ENCODE data around the gene PTPRS. TPM values are rescaled to one million over a fixed set of nuclear protein-coding genes. Genes with fewer than 3 reads are reported as not detected.
A peak's percentile ranks its signal among the peaks of the same experiment; 100 is the strongest.

PTPRS gene
- polyA plus RNA-seq (2012; ENCODE audit: insufficient read length, low read depth), result 47.3 TPM

DNA sequence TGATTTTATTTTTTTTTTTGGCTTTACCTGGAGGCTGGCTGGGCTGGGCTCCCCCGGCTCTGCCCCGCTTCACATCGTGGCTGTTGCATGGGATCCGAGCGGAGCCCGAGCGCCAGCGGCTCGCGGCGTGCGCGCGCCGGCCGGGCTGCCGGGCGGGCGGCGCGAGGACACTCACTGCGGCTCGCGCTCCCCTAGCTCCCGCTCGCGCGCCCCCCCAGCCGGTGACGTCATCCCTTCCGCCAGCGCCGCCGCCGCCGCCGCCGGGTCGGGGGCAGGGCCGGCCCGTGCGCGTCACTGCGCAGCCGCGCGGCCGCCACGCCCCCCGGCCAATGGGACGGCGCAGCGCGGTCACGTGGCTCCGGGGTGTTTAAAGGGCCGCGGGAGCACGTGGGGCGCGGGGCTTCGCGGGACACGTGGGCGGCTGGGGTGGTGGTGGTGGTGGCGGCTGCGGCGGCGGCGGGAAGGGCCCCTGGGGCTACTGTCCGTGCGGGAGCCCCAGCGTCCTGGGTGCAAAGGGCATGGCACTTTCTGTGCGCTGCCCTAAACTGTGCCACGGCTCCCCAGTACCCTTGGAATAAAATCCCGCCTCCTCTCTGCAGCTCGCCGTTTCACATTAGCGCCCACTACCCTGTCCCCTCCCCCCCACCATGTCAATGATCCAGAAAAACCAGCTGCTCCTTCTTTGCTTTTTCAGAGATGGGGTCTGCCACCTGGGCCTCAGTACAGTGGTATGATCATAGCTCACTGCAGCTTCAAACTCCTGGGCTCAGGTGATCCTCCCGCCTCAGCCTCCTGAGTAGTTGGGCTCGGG lies at the start of gene PTPRS:
TSS of gene PTPRS (minus strand) at position 176 of the 811 bp plus-strand sequence. CDS start 54,672 bp downstream, outside the sequence.
- TF ChIP-seq, protein P1, sequence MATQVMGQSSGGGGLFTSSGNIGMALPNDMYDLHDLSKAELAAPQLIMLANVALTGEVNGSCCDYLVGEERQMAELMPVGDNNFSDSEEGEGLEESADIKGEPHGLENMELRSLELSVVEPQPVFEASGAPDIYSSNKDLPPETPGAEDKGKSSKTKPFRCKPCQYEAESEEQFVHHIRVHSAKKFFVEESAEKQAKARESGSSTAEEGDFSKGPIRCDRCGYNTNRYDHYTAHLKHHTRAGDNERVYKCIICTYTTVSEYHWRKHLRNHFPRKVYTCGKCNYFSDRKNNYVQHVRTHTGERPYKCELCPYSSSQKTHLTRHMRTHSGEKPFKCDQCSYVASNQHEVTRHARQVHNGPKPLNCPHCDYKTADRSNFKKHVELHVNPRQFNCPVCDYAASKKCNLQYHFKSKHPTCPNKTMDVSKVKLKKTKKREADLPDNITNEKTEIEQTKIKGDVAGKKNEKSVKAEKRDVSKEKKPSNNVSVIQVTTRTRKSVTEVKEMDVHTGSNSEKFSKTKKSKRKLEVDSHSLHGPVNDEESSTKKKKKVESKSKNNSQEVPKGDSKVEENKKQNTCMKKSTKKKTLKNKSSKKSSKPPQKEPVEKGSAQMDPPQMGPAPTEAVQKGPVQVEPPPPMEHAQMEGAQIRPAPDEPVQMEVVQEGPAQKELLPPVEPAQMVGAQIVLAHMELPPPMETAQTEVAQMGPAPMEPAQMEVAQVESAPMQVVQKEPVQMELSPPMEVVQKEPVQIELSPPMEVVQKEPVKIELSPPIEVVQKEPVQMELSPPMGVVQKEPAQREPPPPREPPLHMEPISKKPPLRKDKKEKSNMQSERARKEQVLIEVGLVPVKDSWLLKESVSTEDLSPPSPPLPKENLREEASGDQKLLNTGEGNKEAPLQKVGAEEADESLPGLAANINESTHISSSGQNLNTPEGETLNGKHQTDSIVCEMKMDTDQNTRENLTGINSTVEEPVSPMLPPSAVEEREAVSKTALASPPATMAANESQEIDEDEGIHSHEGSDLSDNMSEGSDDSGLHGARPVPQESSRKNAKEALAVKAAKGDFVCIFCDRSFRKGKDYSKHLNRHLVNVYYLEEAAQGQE (IDR thresholded peaks at IDR 0.05; ENCODE audit: insufficient read depth in 1 of 2, low read depth in 2 of 2, low read length in 2 of 2), result no peak
- TF ChIP-seq TAF1 (IDR thresholded peaks at IDR 0.05; ENCODE audit: borderline replicate concordance, insufficient read depth, low read length) (no peak), SIN3A (IDR thresholded peaks at IDR 0.05; ENCODE audit: borderline replicate concordance, insufficient read depth, low read length) (peak; percentile 98; the same call in 1 of the 2 replicates), FOXP2 (optimal IDR thresholded peaks at IDR 0.05; ENCODE audit: borderline replicate concordance, extremely low read depth, extremely low read length, insufficient read depth) (no peak), POLR2AphosphoS5 (IDR thresholded peaks at IDR 0.05; ENCODE audit: low read depth, low read length) (no peak)

DNA sequence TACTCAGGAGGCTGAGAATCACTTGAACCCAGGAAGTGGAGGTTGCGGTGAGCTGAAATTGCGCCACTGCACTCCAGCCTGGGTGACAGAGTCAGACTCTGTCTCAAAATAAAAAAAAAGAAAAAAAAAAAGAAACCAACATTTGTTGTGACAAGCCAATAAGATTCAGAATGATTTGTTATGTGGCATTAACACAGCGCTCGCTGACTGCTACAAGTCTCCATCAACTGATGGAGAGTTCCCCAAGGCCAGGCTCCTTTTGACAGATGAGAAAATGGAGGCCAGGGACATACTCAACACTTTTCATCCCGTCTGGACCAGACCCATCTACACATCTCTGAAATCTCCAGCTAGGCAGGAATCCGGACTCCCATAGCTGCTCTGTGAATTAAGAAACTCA lies 48.7 kb upstream of the PTPRS start:
- TF ChIP-seq, protein P1 (IDR thresholded peaks at IDR 0.05; ENCODE audit: insufficient read depth in 1 of 2, low read depth in 2 of 2, low read length in 2 of 2), result no peak
- TF ChIP-seq FOXP2 (optimal IDR thresholded peaks at IDR 0.05; ENCODE audit: borderline replicate concordance, extremely low read depth, extremely low read length, insufficient read depth), result no peak
- no peak for TF ChIP-seq SIN3A (IDR thresholded peaks at IDR 0.05; ENCODE audit: borderline replicate concordance, insufficient read depth, low read length)
- no peak for TF ChIP-seq TAF1 (IDR thresholded peaks at IDR 0.05; ENCODE audit: borderline replicate concordance, insufficient read depth, low read length)

GRCh38 chr19:5387472-5387871 lies 46.9 kb upstream of the PTPRS start:
- TF ChIP-seq POLR2AphosphoS5 (IDR thresholded peaks at IDR 0.05; ENCODE audit: low read depth, low read length) (no peak), SIN3A (IDR thresholded peaks at IDR 0.05; ENCODE audit: borderline replicate concordance, insufficient read depth, low read length) (no peak), TAF1 (IDR thresholded peaks at IDR 0.05; ENCODE audit: borderline replicate concordance, insufficient read depth, low read length) (no peak), FOXP2 (optimal IDR thresholded peaks at IDR 0.05; ENCODE audit: borderline replicate concordance, extremely low read depth, extremely low read length, insufficient read depth) (no peak)
- TF ChIP-seq, protein P1 (IDR thresholded peaks at IDR 0.05; ENCODE audit: insufficient read depth in 1 of 2, low read depth in 2 of 2, low read length in 2 of 2), result no peak

- TF ChIP-seq FOXP2 (optimal IDR thresholded peaks at IDR 0.05; ENCODE audit: borderline replicate concordance, extremely low read depth, extremely low read length, insufficient read depth) (no peak), SIN3A (IDR thresholded peaks at IDR 0.05; ENCODE audit: borderline replicate concordance, insufficient read depth, low read length) (no peak), POLR2AphosphoS5 (IDR thresholded peaks at IDR 0.05; ENCODE audit: low read depth, low read length) (no peak), TAF1 (IDR thresholded peaks at IDR 0.05; ENCODE audit: borderline replicate concordance, insufficient read depth, low read length) (no peak)
- TF ChIP-seq, protein P1 (IDR thresholded peaks at IDR 0.05; ENCODE audit: insufficient read depth in 1 of 2, low read depth in 2 of 2, low read length in 2 of 2), result no peak
Measured at GRCh38 chr19:5386841-5387240, 46.2 kb upstream of the PTPRS start.

Measured in PFSK-1 (cell line).